ENCODE measurements around the gene CCNB2. TPM values are rescaled to one million over a fixed set of nuclear protein-coding genes. Genes with fewer than 3 reads are reported as not detected.
A peak's percentile ranks its signal among the peaks of the same experiment; 100 is the strongest.
"Not testable (repeated sequence)": the region's sequence is repeated elsewhere in the genome, so short reads cannot be mapped to it uniquely, and the experiment has no call there.

CCNB2 gene
- total RNA-seq, 1 donor from 2014 or later = 374 TPM

DNA sequence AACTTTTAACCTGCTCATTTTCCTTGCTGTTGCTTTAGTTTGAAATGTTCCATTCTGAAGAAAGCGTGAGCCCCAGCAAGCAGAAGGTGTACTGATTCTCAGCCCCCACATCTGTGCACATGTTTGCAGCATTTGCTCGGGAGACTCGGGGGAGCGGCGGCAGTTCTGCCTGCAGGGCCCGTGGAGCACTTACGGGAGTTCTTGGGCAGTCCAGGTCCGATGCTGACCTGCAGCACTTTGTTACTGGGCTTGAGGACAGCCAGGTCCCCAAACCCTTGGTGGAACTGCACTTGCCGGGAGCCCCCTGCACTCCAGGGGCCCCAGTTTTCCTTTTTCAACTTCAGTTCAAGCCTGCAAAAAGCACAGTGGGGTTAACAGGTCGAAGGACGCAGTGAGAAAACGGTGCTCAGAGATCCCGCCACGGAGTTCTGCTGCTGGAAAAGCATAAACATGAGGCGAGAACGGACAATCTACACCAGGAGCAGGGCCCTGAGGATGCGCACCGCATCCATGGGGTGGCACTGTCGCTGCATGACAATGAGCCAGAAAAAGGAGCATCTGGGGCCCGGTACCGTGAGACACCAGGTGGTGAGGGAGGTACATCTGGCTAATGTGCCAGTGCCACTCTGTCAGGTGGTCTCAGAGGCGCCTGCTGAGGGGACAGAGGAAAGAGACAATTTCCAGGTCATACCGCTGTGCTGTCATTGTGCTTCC lies 56.1 kb downstream of the CCNB2 start:
- H3K4me3 Mint-ChIP-seq = no peak overlapping the region
- no peak overlapping the region for H3K4me2 ChIP-seq
- H3K79me2 ChIP-seq (ENCODE audit: low read depth) = no peaks in the 10 kb centered on the region
- no peak overlapping the region for H3K27ac Mint-ChIP-seq
- H2AFZ ChIP-seq (replicated peaks) = no peak overlapping the region
- no peaks in the 10 kb centered on the region for H3K4me1 Mint-ChIP-seq
- H3K4me1 ChIP-seq = no peaks in the 10 kb centered on the region
- H3F3A ChIP-seq (ENCODE audit: low read depth) = no peaks in the 10 kb centered on the region
- H4K20me1 ChIP-seq (ENCODE audit: low read depth) = no peaks in the 10 kb centered on the region
- no peaks in the 10 kb centered on the region for H3K9me3 Mint-ChIP-seq
- H3K27me3 ChIP-seq = no peaks in the 10 kb centered on the region
- DNase-seq (ENCODE audit: low spot score) = peak; percentile 61
- H3K36me3 Mint-ChIP-seq = peaks cover 6% of the 10 kb centered on the region
- TF ChIP-seq EZH2 (IDR thresholded peaks at IDR 0.05) (no peak), EZH2phosphoT487 (IDR thresholded peaks at IDR 0.05) (no peak), CTCF (IDR thresholded peaks at IDR 0.05) (peak; percentile 63)
- H3K27me3 Mint-ChIP-seq (ENCODE audit: insufficient read depth, low read depth) = peaks cover 2% of the 10 kb centered on the region
- no peaks in the 10 kb centered on the region for H3K36me3 ChIP-seq
- H3K27ac ChIP-seq = no peak overlapping the region
- H3K9me3 ChIP-seq (ENCODE audit: low read depth) = no peaks in the 10 kb centered on the region
- no peak overlapping the region for H3K9ac ChIP-seq
- no peak overlapping the region for H3K4me3 ChIP-seq

GRCh38 chr15:59162080-59162479 lies 57.1 kb downstream of the CCNB2 start:
- H3K27me3 ChIP-seq; H3K4me1 ChIP-seq; H3F3A ChIP-seq (ENCODE audit: low read depth); H3K9me3 Mint-ChIP-seq; H3K4me1 Mint-ChIP-seq; H3K9me3 ChIP-seq (ENCODE audit: low read depth); H3K4me3 Mint-ChIP-seq; DNase-seq (ENCODE audit: low spot score); H3K79me2 ChIP-seq (ENCODE audit: low read depth); H3K4me2 ChIP-seq; H3K4me3 ChIP-seq; H3K27ac ChIP-seq; H2AFZ ChIP-seq (replicated peaks); H3K36me3 ChIP-seq; H4K20me1 ChIP-seq (ENCODE audit: low read depth); H3K27ac Mint-ChIP-seq; H3K9ac ChIP-seq; H3K27me3 Mint-ChIP-seq (ENCODE audit: insufficient read depth, low read depth); H3K36me3 Mint-ChIP-seq: not testable (repeated sequence)

DNA sequence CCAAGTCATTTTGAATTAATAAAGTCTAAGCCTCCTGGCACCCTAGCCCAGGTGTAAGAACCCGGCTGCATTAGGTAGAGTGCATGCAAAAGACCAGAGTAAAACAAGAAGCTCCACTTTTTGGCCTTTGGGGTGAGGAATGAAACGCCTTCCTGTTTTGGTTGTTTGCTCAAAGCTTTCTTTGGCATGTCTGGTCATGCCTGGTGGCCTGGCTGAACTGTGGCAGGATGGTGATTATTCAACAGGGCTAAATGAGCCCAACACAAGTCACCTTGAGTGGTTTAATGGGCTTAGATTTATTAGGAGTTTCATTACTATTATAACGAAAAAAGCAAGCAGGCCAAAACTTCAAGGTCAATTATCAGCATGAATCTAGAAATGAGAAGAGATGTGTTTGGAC lies 60.8 kb downstream of the CCNB2 start:
- H3K4me3 ChIP-seq = no peak overlapping the region
- no peak overlapping the region for H3K27ac Mint-ChIP-seq
- H3K36me3 Mint-ChIP-seq = peaks cover 9% of the 10 kb centered on the region

More for the DNA sequence above, 60.8 kb downstream of the CCNB2 start:
- no peaks in the 10 kb centered on the region for H3K4me1 ChIP-seq
- no peaks in the 10 kb centered on the region for H3F3A ChIP-seq (ENCODE audit: low read depth)
- no peaks in the 10 kb centered on the region for H3K79me2 ChIP-seq (ENCODE audit: low read depth)
- H3K4me2 ChIP-seq = no peak overlapping the region
- TF ChIP-seq EZH2phosphoT487 (IDR thresholded peaks at IDR 0.05) (no peak), EZH2 (IDR thresholded peaks at IDR 0.05) (no peak), CTCF (IDR thresholded peaks at IDR 0.05) (no peak)
- no peaks in the 10 kb centered on the region for H3K9me3 ChIP-seq (ENCODE audit: low read depth)
- no peaks in the 10 kb centered on the region for H4K20me1 ChIP-seq (ENCODE audit: low read depth)
- H3K9ac ChIP-seq = no peak overlapping the region
- H3K36me3 ChIP-seq = no peaks in the 10 kb centered on the region
- no peaks in the 10 kb centered on the region for H3K27me3 ChIP-seq
- no peak for DNase-seq (ENCODE audit: low spot score)
- peaks cover 13% of the 10 kb centered on the region for H3K4me1 Mint-ChIP-seq
- no peaks in the 10 kb centered on the region for H3K27me3 Mint-ChIP-seq (ENCODE audit: insufficient read depth, low read depth)
- no peak overlapping the region for H3K27ac ChIP-seq
- H2AFZ ChIP-seq (replicated peaks) = no peak overlapping the region
- H3K4me3 Mint-ChIP-seq = no peak overlapping the region
- H3K9me3 Mint-ChIP-seq = no peaks in the 10 kb centered on the region
